IMR-90 (cell line): ENCODE results near the gene MLH1.

ENCODE experiments used
- BHLHE40 ChIP-seq: fragments of 150-350 bp; IDR thresholded peaks from 2 replicates; pipeline ENCODE4 v1.6.1; 2016; ENCODE audit warnings: mild to moderate bottlenecking, low read depth, low read length
- CEBPB ChIP-seq: IDR thresholded peaks from 2 replicates; pipeline ENCODE4 v1.6.1; 2012; ENCODE audit warnings: low read depth, low read length, improper control_type of control experiment
- CHD1 ChIP-seq: IDR thresholded peaks from 2 replicates; pipeline ENCODE4 v1.6.1; 2012; ENCODE audit warnings: low read depth, low read length, improper control_type of control experiment
- CTCF ChIP-seq: conservative IDR thresholded peaks from 2 replicates; pipeline ENCODE4 v1.5.1; 2012; ENCODE audit warnings: mild to moderate bottlenecking, low read depth, low read length, improper control_type of control experiment
- FOS ChIP-seq: fragments of 150-350 bp; IDR thresholded peaks from 2 replicates; pipeline ENCODE4 v1.6.1; 2016; ENCODE audit warnings: low read depth, low read length
- MAFK ChIP-seq: IDR thresholded peaks from 2 replicates; pipeline ENCODE4 v1.6.1; 2012; ENCODE audit warnings: low read depth, low read length, improper control_type of control experiment
- POLR2A ChIP-seq: IDR thresholded peaks from 2 replicates; pipeline ENCODE4 v1.6.1; 2012; ENCODE audit warnings: mild to moderate bottlenecking, low read depth, low read length
- RCOR1 ChIP-seq: IDR thresholded peaks from 2 replicates; pipeline ENCODE4 v1.6.1; 2012; ENCODE audit warnings: mild to moderate bottlenecking, low read length, improper control_type of control experiment; ENCODE audit not compliant: insufficient replicate concordance
- RFX5 ChIP-seq: IDR thresholded peaks from 2 replicates; pipeline ENCODE4 v1.8.0; 2012; ENCODE audit warnings: low read depth, mild to moderate bottlenecking, low read length, moderate library complexity
- SMC3 ChIP-seq: fragments of 150-350 bp; IDR thresholded peaks from 2 replicates; pipeline ENCODE4 v1.6.1; 2016; ENCODE audit warnings: low read depth, mild to moderate bottlenecking, antibody characterized with exemption, low read length, moderate library complexity

- TF ChIP-seq CTCF, result no peak
- TF ChIP-seq RCOR1, result no peak
- TF ChIP-seq MAFK, result no peak
- TF ChIP-seq RFX5, result no peak
- TF ChIP-seq POLR2A, result no peak
- TF ChIP-seq FOS, result no peak
- no peak for TF ChIP-seq CHD1
- no peak for TF ChIP-seq BHLHE40
- no peak for TF ChIP-seq CEBPB
- no peak for TF ChIP-seq SMC3
Measured at GRCh38 chr3:37092484-37092883, 99.2 kb downstream of the MLH1 start.
